HEK293 (cell line): ENCODE measurements around the gene TPRKB.

Experiments used
- BCL11A ChIP-seq: fragments of 450-650 bp; formaldehyde crosslinking; IDR thresholded peaks from 2 replicates; pipeline ENCODE4 v1.5.1; 2016; ENCODE audit warnings: low read depth, missing biosample characterization, missing genetic modification characterization
- CTCF ChIP-seq: fragments of 450-650 bp; formaldehyde crosslinking; IDR thresholded peaks from 2 replicates; pipeline ENCODE4 v1.5.1; 2016; ENCODE audit warnings: missing biosample characterization, missing genetic modification characterization
- KLF16 ChIP-seq: fragments of 450-650 bp; formaldehyde crosslinking; IDR thresholded peaks from 2 replicates; pipeline ENCODE4 v1.5.1; 2017; ENCODE audit warnings: missing biosample characterization, missing genetic modification characterization
- ZFP3 ChIP-seq: fragments of 450-650 bp; formaldehyde crosslinking; IDR thresholded peaks from 2 replicates; pipeline ENCODE4 v1.5.1; 2016; ENCODE audit warnings: low read depth, missing biosample characterization, missing genetic modification characterization
- ZNF610 ChIP-seq: fragments of 450-650 bp; formaldehyde crosslinking; IDR thresholded peaks from 2 replicates; pipeline ENCODE4 v1.5.1; 2016; ENCODE audit warnings: missing biosample characterization, missing genetic modification characterization, borderline replicate concordance
- TF ChIP-seq, protein P1 (sequence below): fragments of 450-650 bp; formaldehyde crosslinking; IDR thresholded peaks from 2 replicates; pipeline ENCODE4 v1.5.1; 2016; ENCODE audit warnings: missing biosample characterization, missing genetic modification characterization

- TF ChIP-seq CTCF (no peak), KLF16 (tag by site-specific recombination) (no peak), ZNF610 (no peak), ZFP3 (tag by site-specific recombination) (no peak), BCL11A (no peak)
- TF ChIP-seq, protein P1, sequence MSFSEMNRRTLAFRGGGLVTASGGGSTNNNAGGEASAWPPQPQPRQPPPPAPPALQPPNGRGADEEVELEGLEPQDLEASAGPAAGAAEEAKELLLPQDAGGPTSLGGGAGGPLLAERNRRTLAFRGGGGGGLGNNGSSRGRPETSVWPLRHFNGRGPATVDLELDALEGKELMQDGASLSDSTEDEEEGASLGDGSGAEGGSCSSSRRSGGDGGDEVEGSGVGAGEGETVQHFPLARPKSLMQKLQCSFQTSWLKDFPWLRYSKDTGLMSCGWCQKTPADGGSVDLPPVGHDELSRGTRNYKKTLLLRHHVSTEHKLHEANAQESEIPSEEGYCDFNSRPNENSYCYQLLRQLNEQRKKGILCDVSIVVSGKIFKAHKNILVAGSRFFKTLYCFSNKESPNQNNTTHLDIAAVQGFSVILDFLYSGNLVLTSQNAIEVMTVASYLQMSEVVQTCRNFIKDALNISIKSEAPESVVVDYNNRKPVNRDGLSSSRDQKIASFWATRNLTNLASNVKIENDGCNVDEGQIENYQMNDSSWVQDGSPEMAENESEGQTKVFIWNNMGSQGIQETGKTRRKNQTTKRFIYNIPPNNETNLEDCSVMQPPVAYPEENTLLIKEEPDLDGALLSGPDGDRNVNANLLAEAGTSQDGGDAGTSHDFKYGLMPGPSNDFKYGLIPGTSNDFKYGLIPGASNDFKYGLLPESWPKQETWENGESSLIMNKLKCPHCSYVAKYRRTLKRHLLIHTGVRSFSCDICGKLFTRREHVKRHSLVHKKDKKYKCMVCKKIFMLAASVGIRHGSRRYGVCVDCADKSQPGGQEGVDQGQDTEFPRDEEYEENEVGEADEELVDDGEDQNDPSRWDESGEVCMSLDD (tag by site-specific recombination) = no peak
Measured at GRCh38 chr2:73705091-73705490, 32.1 kb downstream of the TPRKB start.
